Stimulated activated CD4-positive, alpha-beta T cell treated with anti-CD3 and anti-CD28 coated beads, Interleukin-4, amount 100 ng/mL, for 48 hours (primary cell): ENCODE results near the gene CTTNBP2.

Experiments
- DNase-seq, 2 donors: peaks; one replicate each; pipeline ENCODE4 v3.0.0-alpha.2; 2020; ENCODE audit warnings: low read depth in 2 of 2

Gene CTTNBP2

DNA sequence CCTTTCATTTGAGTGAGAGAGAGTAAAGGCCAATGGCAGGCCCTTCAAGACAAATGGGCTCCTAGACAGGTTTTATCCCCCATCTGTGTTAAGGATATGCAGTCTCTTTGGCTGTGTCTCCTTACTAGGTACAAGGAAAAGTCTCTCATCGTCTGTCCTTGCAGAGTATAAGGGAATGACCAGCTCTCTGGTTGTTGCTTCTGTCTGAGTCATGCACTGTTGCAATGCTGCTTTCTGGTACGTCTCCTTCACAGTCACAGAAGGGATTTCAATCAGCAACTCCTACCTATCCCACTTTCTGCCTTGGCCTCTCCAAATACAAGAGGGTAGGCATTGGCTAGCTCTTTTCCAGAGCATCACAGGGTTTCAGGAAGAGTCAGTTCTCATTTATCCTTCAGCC lies 48.1 kb downstream of the CTTNBP2 start:
- DNase-seq, result no peak

DNA sequence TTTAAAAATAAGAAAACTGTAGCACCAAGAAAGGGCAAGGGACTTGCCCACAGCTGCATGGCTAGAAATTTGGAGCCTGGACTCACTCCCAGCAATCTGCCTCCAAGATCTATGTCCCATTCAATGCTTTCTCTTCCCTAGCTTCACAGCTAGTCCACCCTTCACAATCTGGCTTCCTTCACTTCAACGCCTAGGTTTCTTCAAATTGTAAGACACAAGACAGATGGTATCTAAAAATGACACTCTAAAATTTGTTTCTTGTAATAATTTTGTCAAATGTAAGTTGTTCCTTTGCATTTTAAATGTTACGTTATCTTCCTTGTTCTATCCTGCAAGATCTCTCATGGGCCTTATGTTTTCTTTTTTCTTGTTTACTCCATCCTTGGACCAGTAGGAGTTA lies 48.6 kb downstream of the CTTNBP2 start:
- no peak for DNase-seq

DNA sequence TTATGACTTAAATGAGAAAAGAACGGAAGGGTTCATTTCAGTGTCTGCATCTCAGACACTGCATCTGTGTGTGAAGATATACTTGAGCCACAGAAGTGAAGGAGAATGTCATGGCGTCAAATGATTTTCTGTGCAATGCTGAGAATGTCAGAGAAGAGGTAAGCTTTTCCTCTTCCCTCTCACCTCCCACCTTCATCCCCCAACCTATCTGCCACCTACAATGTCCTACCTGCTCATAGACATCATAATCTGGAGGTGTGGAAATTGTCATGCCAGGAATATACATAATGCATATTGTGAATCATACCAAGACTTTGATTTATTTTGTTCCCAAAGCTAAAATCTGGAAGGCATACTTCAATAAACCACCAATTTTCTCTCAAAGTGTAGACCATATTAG lies 53.7 kb downstream of the CTTNBP2 start:
- DNase-seq, result no peak

DNA sequence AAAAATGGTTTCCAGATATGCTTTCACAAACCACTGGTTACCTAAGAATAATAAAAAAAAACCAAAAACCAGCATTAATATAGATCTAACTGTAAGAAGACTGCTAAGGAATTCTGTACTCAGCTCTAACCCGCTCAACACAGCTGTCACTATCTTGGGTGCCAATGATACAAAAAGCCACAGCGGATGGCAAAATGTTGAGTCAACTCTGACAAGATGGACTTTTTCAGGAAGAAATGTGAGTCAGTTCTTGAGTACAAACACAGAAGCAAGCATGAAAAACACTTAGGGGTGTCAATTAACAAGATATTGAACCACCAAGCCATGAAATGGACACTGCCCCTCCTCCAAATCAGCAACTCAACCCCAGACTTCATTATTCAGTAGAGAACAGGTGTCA lies 55.0 kb downstream of the CTTNBP2 start:
- no peak for DNase-seq

DNA sequence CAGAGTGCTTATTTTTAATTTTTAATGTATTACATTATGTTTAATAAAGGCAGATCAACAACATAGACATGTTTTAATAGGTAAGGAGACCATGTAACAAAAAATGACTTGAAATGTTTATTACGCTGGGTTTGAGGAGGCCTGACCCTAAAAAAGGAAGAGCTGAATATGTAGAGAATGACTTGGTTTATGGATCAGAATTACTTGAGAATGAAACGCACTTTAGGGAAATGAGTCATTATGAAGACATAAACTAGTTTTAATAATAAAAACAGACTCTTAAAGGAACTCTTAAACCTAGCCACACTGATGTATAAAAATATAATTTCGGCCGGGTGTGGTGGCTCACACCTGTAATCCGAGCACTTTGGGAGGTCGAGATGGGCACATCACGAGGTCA lies 56.5 kb downstream of the CTTNBP2 start:
- DNase-seq, result no peak

DNA sequence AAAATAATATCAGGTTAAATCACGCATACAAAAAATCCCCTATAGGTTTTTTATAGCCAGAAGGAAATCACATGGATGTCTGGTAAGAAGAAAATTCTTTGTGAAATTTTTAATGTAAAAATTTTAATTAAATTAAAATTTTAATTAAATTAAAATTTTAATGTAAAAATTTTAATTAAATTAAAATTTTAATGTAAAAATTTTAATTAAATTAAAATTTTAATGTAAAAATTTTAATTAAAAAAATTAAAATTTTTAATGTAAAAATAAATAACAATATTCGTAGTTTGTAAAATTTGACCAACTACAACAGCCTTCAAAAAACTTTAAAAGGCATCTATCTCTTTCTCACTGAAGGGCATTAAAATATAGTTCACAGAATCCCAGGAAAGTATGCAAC lies 61.5 kb downstream of the CTTNBP2 start:
- DNase-seq, result no peak

DNA sequence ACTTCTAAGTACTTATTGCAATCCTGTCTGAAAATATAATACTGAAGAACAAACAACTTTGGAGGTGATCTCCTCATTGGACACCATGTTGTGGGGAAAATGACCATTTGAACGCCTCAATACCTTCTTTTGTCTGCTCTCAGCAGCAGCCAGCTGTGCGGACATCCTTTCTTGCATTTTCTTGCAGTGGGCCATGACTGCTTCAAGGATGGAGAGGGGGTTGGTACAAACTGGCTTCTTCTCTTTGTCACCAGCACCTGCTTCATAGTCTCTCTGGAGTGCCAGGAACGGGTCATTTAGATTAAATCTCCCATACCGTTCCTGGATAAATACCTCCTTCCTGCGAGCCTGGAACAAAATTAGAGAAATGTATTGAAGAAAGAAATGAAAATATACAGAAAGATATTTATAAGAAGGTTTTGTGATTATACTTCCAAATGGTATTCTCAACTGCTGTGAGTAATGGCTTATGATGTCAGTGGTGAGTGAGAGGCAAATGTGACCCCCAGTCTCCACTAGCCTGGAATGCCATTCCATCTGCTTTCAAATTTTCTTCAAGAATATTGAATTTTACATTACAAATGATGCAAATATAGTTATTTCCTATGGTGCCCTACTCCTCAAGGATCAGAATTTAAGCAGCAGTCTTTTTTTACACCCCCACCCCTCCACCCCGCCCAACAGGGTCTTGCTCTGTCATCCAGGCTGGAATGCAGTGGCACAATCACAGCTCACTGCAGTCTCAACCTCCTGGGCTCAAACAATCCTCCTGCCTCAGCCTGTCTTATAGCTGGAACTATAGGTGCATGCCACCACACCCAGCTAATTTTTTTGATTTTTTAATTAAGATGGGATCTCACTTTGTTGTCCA lies 62.4 kb downstream of the CTTNBP2 start:
- DNase-seq, result no peak

DNA sequence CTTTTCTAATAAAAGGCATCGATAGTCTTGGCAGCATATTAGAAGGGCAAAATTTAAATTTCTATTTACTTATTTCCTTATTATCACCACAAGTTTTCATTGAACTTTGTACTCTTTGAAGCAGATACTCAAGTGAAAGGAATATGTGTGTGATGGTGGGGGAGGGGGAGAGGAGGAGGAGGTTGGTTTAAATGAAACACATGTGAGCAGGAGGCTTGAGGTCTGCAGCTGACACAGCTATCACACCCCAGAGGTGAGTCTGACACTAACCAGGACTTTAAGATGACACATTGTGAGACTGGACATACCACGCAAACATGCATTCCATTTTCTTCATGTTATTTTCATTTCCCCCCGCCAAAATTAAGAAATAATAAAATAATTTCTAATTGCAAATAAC lies 63.3 kb downstream of the CTTNBP2 start:
- DNase-seq, result no peak

DNA sequence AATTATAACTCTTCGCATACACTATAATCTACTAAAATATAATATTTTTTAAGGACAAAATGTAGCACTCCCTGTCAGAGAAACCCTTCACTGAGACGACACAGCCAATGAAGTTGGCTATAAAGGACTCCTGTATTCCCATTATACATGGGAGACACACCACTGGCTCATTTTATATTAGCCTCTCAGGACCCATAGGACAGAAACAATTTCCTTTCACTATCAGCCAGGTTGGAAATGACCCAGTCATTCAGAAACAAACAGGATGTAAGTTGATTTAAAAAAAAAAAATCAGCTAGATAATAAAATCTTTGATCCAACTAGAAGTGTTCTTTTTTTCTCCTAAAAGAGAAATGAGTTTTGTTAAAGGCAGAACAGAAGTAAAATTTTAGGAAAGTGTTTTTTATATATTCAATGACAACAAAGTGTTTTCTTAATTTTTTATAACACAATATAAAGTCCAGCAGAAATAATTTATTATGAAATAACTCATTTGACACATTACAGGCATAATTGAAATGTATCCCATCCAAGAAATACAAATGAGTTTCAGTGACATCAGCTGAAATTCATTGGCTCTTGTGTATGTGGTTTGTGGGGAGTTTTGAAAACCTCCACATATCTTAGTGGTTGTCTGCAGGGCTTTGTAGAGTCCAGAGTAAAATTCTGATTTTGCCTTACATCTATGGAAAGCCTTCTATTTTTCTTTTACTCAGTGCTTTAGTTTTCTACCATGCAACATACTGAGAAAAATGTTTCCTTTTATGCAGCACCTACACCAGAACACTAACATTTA lies 64.1 kb downstream of the CTTNBP2 start:
- no peak for DNase-seq

DNA sequence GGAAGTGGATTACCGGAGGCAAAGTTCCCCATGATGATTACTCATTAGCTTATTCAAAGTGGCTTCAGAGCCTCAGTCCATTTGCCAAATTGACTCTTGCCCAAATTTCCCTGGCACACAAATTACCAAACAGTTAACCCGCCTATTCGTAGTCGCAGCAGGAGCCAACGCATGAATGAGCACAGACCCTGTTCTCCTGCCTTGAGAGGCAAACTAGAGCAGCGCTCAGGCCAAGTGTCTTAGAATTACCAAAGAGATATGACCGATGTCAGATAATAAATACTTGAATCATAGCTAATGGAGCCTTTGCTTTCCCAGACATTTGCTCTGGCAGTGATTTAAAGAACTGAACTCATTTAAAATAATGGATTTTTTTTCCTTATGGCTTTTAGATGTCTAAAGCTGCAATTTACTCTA lies 64.9 kb downstream of the CTTNBP2 start:
- DNase-seq, result no peak

DNA sequence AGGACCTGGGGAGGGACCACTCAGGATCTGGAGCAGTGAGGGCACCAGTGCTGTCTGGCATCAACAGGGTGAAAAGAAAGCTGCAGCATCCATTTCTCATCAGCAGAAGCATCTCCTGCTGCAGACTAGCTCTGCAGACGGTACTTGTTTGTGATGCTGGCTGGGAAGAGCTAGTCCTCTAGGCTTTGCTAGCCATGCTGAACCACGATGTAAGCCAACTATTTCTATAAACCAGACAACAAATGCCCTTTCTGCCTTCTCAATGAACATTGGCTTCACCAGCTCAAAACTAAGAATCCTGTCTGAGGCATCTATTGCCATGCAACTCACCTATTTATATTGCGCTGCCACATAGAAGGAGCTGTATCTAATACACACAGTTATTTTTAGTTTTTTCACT lies 65.6 kb downstream of the CTTNBP2 start:
- DNase-seq, result no peak

DNA sequence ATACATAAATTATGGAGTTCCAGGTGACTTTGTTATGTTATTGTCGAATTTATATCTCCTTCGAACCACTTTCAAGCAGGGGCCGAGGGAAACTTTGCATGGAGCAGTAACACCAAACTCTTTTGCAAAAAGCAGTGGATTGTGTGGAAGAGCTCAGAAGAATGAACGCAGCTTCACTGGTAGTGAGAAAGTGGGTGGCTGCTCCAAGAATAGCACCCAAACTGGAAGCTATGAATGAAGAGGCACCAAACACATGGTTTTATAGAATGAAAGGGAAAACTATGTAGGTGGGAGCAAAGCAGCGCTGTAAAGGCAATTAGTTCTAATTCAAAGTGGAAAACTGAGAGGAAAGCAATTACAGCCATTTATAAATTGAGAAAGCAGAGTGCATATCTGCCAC lies 67.2 kb downstream of the CTTNBP2 start:
- no peak for DNase-seq

DNA sequence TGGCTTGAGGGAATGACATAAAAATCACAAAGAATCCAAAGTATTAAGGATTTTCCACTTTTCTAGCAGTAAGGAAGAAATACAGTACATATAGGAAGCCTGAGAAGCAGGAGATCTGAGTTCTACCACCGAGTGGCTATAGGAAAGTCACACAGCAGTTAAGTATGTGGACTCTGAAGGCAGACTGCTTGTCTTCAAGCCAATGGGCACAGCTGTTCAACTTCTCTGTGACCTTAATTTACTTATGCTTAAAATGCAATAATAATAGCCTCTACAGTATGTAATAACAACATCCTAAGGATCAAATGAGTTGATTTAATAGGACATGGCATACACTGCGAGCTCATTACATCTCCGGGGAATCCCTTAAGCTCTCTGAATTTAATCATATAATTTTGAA lies 68.0 kb downstream of the CTTNBP2 start:
- DNase-seq, result no peak

DNA sequence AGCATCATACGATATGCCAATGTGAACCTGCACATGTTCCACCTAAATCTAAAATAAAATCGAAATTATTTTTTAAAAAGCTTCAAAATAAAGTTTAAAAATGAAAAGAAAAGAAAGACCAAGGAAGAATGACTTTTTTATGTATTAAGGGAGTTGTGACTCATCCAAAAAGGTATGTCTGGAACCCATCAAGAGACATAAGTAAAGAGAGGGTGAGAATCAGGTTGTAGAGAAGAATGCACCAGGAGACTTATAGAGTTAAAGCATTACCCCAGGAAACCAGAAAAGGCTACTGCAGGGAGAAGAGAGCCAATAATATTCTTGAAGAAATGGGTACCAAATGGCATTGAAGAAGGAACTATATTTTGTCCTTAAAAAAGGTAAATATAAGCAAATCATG lies 69.8 kb downstream of the CTTNBP2 start:
- no peak for DNase-seq

DNA sequence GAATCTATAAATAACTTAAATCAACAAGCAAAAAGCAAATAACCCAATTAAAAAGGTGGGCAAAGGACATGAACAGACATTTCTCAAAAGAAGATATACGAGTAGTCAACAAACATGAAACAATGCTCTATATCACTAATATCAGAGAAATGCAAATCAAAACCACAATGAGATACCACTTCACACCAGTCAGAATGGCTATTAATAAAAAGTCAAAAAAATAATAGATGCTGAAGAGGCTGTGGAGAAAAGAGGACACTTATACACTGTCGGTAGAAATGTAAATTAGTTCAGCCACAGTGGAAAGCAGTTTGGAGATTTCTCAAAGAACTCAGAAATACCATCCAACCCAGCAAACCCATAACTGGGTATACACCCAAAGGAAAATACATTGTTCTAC lies 70.6 kb downstream of the CTTNBP2 start:
- no peak for DNase-seq

DNA sequence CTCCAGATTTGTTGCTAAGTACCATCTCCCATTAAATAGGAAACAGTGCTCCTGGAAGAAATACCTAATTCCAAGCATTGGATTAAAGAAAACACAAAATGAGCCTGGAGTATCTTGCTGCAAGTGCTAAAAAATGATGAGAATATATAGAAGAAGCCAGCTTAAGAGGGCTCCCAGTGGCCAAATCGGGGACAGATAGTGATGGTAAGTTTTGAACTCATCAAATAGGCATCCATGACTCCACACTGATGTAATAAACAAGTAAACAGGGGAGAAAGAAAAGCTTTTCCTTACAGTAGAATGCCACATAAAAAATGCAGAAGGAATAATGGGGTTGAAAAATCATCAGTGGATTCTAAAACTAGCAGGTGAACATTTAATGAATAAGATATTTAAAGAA lies 72.4 kb downstream of the CTTNBP2 start:
- no peak for DNase-seq

DNA sequence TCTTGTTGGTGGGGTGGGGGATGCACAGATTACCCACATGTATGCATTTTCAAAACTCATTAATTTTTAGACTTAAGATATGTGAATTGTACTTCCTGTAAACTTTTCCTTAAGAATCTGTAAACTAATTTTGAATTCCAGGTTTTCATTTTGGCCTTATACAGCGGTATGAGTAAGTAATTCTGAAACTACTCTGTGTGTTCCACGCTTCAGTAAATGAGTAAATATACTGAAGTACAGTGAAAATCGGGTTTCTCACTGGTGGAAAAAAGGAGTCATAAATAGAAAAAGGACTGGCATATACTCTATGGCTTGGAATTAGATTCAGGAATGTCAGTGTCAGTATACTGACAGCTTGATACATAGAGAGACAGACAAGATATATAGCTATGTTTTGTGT lies 72.8 kb downstream of the CTTNBP2 start:
- DNase-seq, result no peak

DNA sequence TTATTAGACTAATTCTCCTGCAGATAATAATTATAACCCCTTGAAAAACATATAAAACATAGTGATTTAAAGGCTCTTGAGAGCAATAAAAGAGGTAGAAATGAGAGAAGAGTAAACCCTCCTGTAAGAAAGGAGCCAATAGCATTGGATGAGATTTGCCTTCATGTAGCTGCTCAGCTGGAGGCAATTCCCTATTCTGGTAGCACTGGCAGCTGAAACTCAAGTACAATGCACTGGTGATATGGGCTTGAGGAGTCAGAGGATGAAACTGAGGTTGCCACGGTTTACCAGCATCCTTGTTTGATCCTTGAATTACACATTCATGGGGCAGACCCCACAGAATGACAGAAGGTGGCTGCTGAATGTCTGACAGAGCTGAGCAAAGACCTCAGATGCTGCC lies 76.4 kb downstream of the CTTNBP2 start:
- no peak for DNase-seq

DNA sequence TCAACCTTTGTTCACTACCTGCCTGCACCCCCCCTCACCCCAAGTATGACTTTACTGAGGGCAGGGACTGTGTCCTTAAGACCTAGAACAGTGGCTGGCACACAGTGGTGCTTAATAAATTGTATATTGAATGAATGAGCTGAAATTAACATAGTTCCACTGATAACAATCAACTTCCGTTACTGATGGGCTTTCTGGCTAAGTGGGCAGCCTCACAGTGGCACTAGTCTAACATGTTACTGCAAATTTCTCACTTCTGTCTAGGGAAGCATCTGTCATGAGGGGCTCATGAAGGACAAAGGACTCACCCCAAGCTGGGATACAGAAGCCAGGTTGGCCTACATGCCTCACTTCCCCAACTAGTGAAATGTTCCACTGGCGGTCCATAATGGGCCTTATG lies 79.3 kb downstream of the CTTNBP2 start:
- no peak for DNase-seq

DNA sequence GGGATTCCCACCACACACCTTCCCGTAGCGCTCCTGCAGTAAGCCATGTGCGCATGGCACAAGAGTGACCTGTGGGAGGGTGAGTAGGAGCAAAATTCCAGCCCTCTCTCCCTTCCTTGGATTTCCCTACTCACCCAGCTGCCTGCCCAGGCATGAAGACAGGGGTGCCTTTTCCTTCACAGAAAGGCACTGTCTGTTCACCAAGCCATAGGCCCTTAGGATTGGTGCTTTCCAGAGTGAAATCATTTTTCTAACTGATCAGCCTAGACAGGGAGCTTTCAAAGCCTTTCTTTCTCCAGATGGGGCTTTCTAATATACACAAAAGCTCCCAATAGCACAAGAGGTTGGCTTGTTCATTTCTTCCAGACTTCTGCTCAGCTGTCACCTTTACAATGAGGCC lies 79.7 kb downstream of the CTTNBP2 start:
- no peak for DNase-seq

DNA sequence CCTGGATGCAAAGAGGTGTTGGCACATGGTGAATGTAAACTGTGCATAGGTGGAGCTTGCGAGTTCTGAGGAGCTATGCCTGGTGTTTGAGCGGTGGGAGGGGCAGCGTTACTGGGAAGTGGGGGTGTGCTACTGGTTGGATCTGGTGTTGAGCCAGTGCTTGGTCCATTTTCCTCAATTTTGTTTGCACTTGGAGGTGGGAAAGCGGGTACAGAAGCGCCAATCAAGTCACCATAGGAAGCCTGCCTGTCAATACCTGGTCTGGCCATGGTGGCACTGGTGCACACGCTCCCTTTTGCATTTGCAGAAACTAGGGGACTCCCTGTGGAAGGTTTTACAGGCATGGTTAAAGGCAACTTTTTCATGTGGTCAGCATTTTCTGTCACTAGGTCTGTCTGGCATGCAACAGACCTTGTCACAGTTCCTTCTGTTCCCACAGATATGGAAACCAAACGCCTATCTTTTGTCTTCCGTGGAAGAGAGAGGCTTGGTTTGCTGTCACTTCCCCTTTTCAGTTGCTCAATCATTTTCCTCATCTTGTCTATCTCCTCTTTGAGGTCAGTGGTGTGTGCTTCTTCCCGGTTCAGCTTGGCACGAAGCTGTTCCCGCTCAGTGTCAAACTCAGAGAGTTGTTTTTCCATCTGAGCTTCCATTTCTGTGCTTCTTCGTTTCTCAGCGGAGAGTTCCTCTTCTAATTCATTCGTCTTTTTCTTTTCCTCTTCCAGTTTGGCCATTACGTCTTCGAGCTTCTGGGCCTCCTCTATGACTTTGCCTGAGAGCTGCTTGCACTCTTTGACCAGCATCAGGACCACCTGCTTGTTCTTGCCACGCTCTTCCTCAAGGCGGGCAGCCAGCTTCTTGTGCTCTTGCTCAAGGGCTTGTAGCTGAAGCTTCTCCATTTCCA lies 81.1 kb downstream of the CTTNBP2 start:
- no peak for DNase-seq

DNA sequence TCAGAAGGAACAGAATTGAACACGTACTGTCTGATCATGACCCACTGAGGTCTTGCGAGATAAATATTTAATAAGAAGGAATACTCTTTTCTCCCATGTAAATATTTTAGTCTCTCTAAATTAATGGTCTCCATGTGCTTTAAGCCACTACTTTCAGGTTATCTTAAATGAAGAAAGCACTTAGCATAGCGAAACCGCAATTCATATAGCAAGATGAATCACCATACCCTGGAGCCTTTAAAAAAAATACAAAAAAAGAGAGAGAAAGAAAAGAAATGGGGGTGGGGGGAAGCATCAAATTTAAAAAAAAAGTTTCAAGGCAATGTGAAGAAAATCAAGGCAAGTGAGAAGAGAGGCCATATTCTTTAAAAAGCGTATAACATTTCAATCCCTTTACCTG lies 82.5 kb downstream of the CTTNBP2 start:
- no peak for DNase-seq
